Measurements from ENCODE around the gene COL6A2.

The COL6A2 gene

DNA sequence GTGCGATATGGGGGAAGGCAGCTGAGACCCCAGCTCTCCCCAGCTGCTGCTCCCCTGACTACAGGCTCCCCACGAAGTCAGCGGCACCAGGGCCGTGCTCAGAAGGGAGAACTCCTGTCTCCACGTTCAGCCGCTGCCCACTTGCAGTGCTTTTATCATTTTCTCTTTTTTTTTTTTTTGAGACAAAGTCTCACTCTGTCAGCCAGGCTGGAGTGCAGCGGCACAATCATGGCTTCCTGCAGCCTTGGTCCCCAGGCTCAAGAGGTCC lies 58.4 kb downstream of the COL6A2 start:
- no peak for TF ChIP-seq CTCF (IDR thresholded peaks at IDR 0.05)
- peaks cover 0 to 21% (median 0%) of the 10 kb centered on the region in 3 donors for H3K36me3 ChIP-seq
- intact Hi-C loops (cut with DNase I; ENCODE audit: low total_unique reads), result no loop called here

DNA sequence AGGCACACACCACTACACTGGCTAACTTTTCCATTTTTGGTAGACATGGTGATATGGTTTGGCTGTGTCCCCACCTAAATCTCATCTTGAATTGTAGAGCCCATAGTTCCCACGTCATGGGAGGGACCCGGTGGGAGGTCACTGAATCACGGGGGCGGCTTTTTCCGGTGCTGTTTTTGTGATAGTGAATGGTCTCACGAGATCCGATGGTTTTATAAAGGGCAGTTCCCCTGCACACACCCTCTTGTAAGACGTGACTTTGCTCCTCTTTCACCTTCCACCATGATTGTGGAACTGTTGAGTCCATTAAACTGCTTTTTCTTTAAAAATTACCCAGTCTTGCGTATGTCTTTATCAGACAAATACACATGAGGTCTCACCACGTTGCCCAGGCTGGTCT lies 58.8 kb downstream of the COL6A2 start:
- intact Hi-C loops (cut with DNase I; ENCODE audit: low total_unique reads), result no loop called here
- H3K4me1 ChIP-seq, result peaks cover 0 to 12% (median 7%) of the 10 kb centered on the region in 4 donors
- H3K27me3 ChIP-seq, result peaks cover 0 to 18% of the 10 kb centered on the region in 2 donors
- H3K4me3 ChIP-seq, result no peak overlapping the region
- no peak overlapping the region for H3K27ac ChIP-seq
- TF ChIP-seq CTCF (IDR thresholded peaks at IDR 0.05), result no peak
- no peaks in the 10 kb centered on the region for H3K9me3 ChIP-seq
- peak in 1 of 2 donors; percentile 59 for DNase-seq
- peaks cover 0 to 25% (median 0%) of the 10 kb centered on the region in 3 donors for H3K36me3 ChIP-seq

More for the DNA sequence above, 58.4 kb downstream of the COL6A2 start:
- peaks cover 0 to 17% of the 10 kb centered on the region in 2 donors for H3K27me3 ChIP-seq
- H3K27ac ChIP-seq, result no peak overlapping the region
- DNase-seq, result no peak
- no peaks in the 10 kb centered on the region for H3K9me3 ChIP-seq
- H3K4me3 ChIP-seq, result no peak overlapping the region
- peaks cover 0 to 12% (median 6%) of the 10 kb centered on the region in 4 donors for H3K4me1 ChIP-seq

DNA sequence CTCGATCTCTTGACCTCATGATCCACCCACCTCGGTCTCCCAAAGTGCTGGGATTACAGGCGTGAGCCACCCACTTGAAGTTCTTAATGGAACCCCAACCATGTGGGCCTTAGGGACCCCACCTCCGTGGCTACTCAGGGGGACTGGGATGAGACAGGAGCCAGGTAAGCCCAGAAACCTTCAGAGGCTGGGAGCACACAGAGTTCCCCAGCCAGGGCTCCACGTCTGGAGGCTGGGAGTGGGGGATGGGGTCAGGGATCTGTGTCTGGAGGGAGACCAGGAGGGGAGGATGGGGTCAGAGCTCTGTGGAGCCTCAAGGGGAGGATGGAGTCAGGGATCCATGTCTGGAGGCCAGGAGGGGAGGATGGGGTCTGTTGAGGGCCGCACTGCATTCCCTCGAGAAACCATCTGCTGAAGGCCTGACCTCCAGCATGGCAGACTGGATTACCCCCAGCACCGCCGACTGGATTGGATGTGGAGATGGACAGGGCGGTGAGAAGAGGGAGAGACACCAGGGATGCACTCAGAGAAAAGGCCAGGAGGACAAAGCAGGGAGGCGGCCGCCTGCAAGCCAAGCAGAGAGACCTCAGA lies 59.6 kb downstream of the COL6A2 start:
- Histone ChIP-seq H3K4me1 (peaks cover 0 to 12% (median 8%) of the 10 kb centered on the region in 4 donors), H3K4me3 (no peak overlapping the region), H3K9me3 (no peaks in the 10 kb centered on the region), H3K27ac (no peak overlapping the region), H3K36me3 (peaks cover 0 to 26% (median 0%) of the 10 kb centered on the region in 3 donors), H3K27me3 (peaks cover 0 to 24% of the 10 kb centered on the region in 2 donors)
- intact Hi-C loops (cut with DNase I; ENCODE audit: low total_unique reads), result no loop called here
- DNase-seq, result peak; percentile 10 to 59
- no peak for TF ChIP-seq CTCF (IDR thresholded peaks at IDR 0.05)

DNA sequence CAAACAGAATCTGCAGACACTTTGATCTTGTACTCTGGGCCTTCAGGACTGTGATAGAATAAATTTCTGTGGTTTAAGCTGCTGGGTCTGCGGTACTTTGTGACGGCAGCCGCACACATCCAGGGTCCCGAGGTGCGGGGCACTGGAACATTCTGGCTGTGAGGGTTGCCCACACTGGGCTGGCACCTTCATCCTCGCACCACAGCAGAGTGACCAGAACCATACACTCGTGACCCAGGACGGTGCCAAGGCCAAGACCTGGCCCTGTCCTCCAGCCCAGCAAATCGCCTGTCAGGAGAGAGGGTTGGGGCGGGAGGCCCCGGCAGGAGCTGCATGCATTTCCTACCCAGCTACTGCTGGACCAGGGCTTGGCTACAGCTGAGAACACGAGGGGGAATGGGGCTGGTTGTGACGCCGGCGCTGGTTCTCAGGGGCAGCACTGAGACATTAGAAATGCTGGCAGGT lies 60.1 kb downstream of the COL6A2 start:
- intact Hi-C loops (cut with DNase I; ENCODE audit: low total_unique reads), result no loop called here
- no peak for TF ChIP-seq CTCF (IDR thresholded peaks at IDR 0.05)
- no peak overlapping the region for H3K4me3 ChIP-seq
- peaks cover 0 to 26% of the 10 kb centered on the region in 2 donors for H3K27me3 ChIP-seq
- no peak overlapping the region for H3K27ac ChIP-seq
- peaks cover 0 to 26% (median 0%) of the 10 kb centered on the region in 3 donors for H3K36me3 ChIP-seq
- peak; percentile 12 to 59 for DNase-seq
- no peaks in the 10 kb centered on the region for H3K9me3 ChIP-seq
- peaks cover 0 to 9% (median 7%) of the 10 kb centered on the region in 4 donors for H3K4me1 ChIP-seq

DNA sequence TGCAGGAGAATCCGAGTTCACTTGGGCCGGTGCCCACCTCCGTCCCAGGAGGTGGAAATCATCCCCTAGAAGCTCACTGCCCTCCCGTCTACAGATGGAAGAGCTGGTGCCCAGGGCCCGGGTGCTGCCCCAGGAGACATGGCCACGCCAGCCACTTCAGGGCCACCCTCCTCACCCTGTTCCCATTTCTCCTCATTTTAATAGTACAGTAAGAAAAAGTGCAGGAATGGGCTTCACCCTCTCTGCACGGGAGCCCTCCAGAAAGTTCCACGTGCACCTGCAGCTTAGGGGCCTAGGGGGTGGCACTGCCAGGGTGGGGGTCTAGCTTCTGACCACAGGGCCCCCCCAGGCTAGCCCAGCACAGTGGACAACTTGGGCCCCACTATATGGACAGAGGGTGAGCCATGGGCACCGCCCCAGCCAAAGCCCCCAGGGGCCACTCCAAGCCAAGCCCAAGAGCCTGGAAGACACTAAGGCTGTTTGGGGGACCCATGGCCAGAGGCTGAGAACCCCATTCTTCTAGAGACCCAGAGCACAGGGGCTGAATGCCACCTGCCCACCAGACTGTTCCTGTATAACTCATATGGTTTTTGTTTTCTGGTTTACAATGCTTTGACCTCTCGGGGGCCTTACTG lies 60.9 kb downstream of the COL6A2 start:
- Histone ChIP-seq H3K4me1 (peaks cover 0 to 5% (median 1%) of the 10 kb centered on the region in 4 donors), H3K27me3 (peaks cover 0 to 23% of the 10 kb centered on the region in 2 donors), H3K36me3 (peaks cover 0 to 26% (median 0%) of the 10 kb centered on the region in 3 donors), H3K27ac (no peak overlapping the region), H3K4me3 (no peak overlapping the region), H3K9me3 (no peaks in the 10 kb centered on the region)
- no peak for TF ChIP-seq CTCF (IDR thresholded peaks at IDR 0.05)
- peak; percentile 15 to 56 for DNase-seq
- intact Hi-C loops (cut with DNase I; ENCODE audit: low total_unique reads), result no loop called here

Measured in tibial artery (tissue), 4 donors.